WTC11 (cell line): ENCODE measurements around the gene C9. TPM values are rescaled to one million over a fixed set of nuclear protein-coding genes. Genes with fewer than 3 reads are reported as not detected.

Experiments
- ATAC-seq: fragments of 200-7000 bp; cut with Tn5 transposase; 2 replicates; pipeline ENCODE4 v1.10.0; 2021; ENCODE audit warnings: mild to moderate bottlenecking, moderate library complexity
- CTCF ChIA-PET: fragments of 300-600 bp; sonication (Branson Sonifier 250); formaldehyde crosslinking; loops from one replicate; lab custom pipeline; 2021; ENCODE audit warnings: antibody characterized with exemption; lab: Charles Lee
- POLR2A ChIA-PET: fragments of 350-600 bp; sonication (Branson Sonifier 250); formaldehyde crosslinking; loops from one replicate; lab custom pipeline; 2021; ENCODE audit warnings: antibody characterized with exemption; lab: Charles Lee
- DNase-seq: peaks from one replicate; pipeline ENCODE4 v3.0.0; 2021; ENCODE audit warnings: low spot score
- H3K27ac Mint-ChIP-seq: 2 replicates; pipeline ENCODE4 v1.8.0; 2021; ENCODE audit warnings: mixed read lengths
- H3K27me3 Mint-ChIP-seq: 2 replicates; pipeline ENCODE4 v1.8.0; 2021; ENCODE audit warnings: low read depth, mild to moderate bottlenecking, moderate library complexity, mixed read lengths
- H3K36me3 Mint-ChIP-seq: 2 replicates; pipeline ENCODE4 v1.8.0; 2021; ENCODE audit warnings: mixed read lengths
- H3K4me1 Mint-ChIP-seq: 2 replicates; pipeline ENCODE4 v1.8.0; 2022; ENCODE audit warnings: mixed read lengths
- H3K4me3 Mint-ChIP-seq: 2 replicates; pipeline ENCODE4 v1.8.0; 2021; ENCODE audit warnings: mild to moderate bottlenecking, moderate library complexity, mixed read lengths
- H3K9me3 Mint-ChIP-seq: 2 replicates; pipeline ENCODE4 v1.8.0; 2021; ENCODE audit warnings: mixed read lengths
- ATF1 ChIP-seq: sonication (generic); formaldehyde crosslinking; IDR thresholded peaks from 2 replicates; pipeline ENCODE4 v1.8.1; 2023; ENCODE audit warnings: mild to moderate bottlenecking, moderate library complexity, missing genetic modification reagents
- ATF3 ChIP-seq: sonication (generic); formaldehyde crosslinking; conservative IDR thresholded peaks from 2 replicates; pipeline ENCODE4 v1.8.1; 2022; ENCODE audit warnings: mild to moderate bottlenecking, missing genetic modification reagents
- ATF6 ChIP-seq: sonication (generic); formaldehyde crosslinking; IDR thresholded peaks from 2 replicates; pipeline ENCODE4 v1.8.1; 2023; ENCODE audit warnings: mild to moderate bottlenecking, missing genetic modification reagents
- CBFB ChIP-seq: sonication (generic); formaldehyde crosslinking; IDR thresholded peaks from 2 replicates; pipeline ENCODE4 v1.8.1; 2022; ENCODE audit warnings: mild to moderate bottlenecking, low read depth, missing genetic modification reagents
- ESRRA ChIP-seq: sonication (generic); formaldehyde crosslinking; IDR thresholded peaks from 2 replicates; pipeline ENCODE4 v1.8.1; 2022; ENCODE audit warnings: mild to moderate bottlenecking, missing genetic modification reagents, borderline replicate concordance
- ETV6 ChIP-seq: sonication (generic); formaldehyde crosslinking; IDR thresholded peaks from 2 replicates; pipeline ENCODE4 v1.8.1; 2022; ENCODE audit warnings: mild to moderate bottlenecking, missing genetic modification reagents
- HMGA2 ChIP-seq: fragments of 250-450 bp; sonication (Bioruptor Pico); IDR thresholded peaks from 2 replicates; pipeline ENCODE4 v1.4.0; 2021; ENCODE audit warnings: mild to moderate bottlenecking, moderate library complexity
- JAZF1 ChIP-seq: fragments of 250-450 bp; sonication (Bioruptor Pico); IDR thresholded peaks from 2 replicates; pipeline ENCODE4 v1.9.0; 2021; ENCODE audit warnings: moderate library complexity, mild to moderate bottlenecking, inconsistent platforms
- JUN ChIP-seq: sonication (generic); formaldehyde crosslinking; IDR thresholded peaks from 2 replicates; pipeline ENCODE4 v1.8.0; 2023; ENCODE audit warnings: mild to moderate bottlenecking, missing genetic modification reagents
- MXD4 ChIP-seq: fragments of 250-450 bp; sonication (Bioruptor Pico); IDR thresholded peaks from 2 replicates; pipeline ENCODE4 v1.8.0; 2021; ENCODE audit warnings: mild to moderate bottlenecking, moderate library complexity, borderline replicate concordance
- NR1H2 ChIP-seq: sonication (generic); formaldehyde crosslinking; IDR thresholded peaks from 2 replicates; pipeline ENCODE4 v1.9.0; 2021; ENCODE audit warnings: mild to moderate bottlenecking, moderate library complexity, missing genetic modification reagents
- OVOL2 ChIP-seq: fragments of 250-450 bp; sonication (Bioruptor Pico); IDR thresholded peaks from 2 replicates; pipeline ENCODE4 v1.9.0; 2021; ENCODE audit warnings: mild to moderate bottlenecking, borderline replicate concordance
- RORB ChIP-seq: fragments of 250-450 bp; sonication (Bioruptor Pico); IDR thresholded peaks from 2 replicates; pipeline ENCODE4 v1.9.0; 2021; ENCODE audit warnings: mild to moderate bottlenecking
- STAT6 ChIP-seq: sonication (generic); formaldehyde crosslinking; conservative IDR thresholded peaks from 2 replicates; pipeline ENCODE4 v1.8.1; 2023; ENCODE audit warnings: mild to moderate bottlenecking, low read depth, missing genetic modification reagents, moderate library complexity
- ZNF138 ChIP-seq: sonication (generic); formaldehyde crosslinking; conservative IDR thresholded peaks from 2 replicates; pipeline ENCODE4 v1.8.1; 2022; ENCODE audit warnings: mild to moderate bottlenecking, moderate library complexity, missing genetic modification reagents
- ZNF232 ChIP-seq: sonication (generic); formaldehyde crosslinking; IDR thresholded peaks from 2 replicates; pipeline ENCODE4 v1.8.0; 2022; ENCODE audit warnings: mild to moderate bottlenecking, missing genetic modification reagents
- ZNF281 ChIP-seq: sonication (generic); formaldehyde crosslinking; IDR thresholded peaks from 2 replicates; pipeline ENCODE4 v1.8.0; 2023; ENCODE audit warnings: mild to moderate bottlenecking, missing genetic modification reagents
- ZNF671 ChIP-seq: fragments of 250-450 bp; sonication (Bioruptor Pico); IDR thresholded peaks from 2 replicates; pipeline ENCODE4 v1.8.0; 2021; ENCODE audit warnings: mild to moderate bottlenecking
- total RNA-seq: library from RNA; stranded (reverse); gene quantifications from 3 replicates; pipeline ENCODE4 v1.2.3, GENCODE V29; 2021
- TF ChIP-seq, protein P1 (sequence below): fragments of 250-450 bp; sonication (Bioruptor Pico); IDR thresholded peaks from 2 replicates; pipeline ENCODE4 v1.9.0; 2021; ENCODE audit warnings: mild to moderate bottlenecking
- TF ChIP-seq, protein P2 (sequence below): sonication (generic); formaldehyde crosslinking; IDR thresholded peaks from 2 replicates; pipeline ENCODE4 v1.8.0; 2023; ENCODE audit warnings: missing genetic modification reagents

Gene C9
- total RNA-seq, 1 experiment from 2014 or later, result 0.07 TPM

DNA sequence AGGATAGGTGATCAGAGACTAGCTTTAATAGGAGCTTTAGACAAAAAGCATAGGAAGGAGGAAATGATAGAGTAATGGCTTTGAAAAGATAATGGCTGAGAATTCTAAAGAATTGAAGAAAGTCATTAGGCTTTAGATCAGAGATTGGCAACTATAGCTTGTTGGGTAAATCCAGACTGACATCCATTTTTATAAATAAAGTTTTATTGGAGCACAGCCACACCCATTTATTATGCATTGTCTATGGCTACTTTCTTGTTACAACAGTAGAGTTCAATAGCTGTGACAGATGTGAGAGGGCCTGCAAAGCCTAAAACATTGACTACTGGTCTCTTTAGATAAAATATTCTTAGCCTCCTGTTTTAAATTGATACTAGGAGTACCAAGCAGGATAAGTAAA is 104.2 kb downstream of the C9 start:
- Mint-ChIP-seq H3K27me3 (no peaks in the 10 kb centered on the region), H3K4me1 (no peaks in the 10 kb centered on the region), H3K36me3 (no peaks in the 10 kb centered on the region), H3K27ac (no peak overlapping the region), H3K9me3 (0 out of 2 replicates have a peak, but pooled peaks cover 5% of the 10 kb centered on the region), H3K4me3 (no peak overlapping the region)
- no peak for TF ChIP-seq JUN (CRISPR knock-in tag)
- TF ChIP-seq MXD4, result no peak
- no peak for TF ChIP-seq ZNF232 (CRISPR knock-in tag)
- ChIA-PET POLR2A (no interaction called here), CTCF (no interaction called here)
- no peak for ATAC-seq
- no peak for DNase-seq

GRCh38 chr5:39257554-39257953 is 106.7 kb downstream of the C9 start:
- H3K36me3 Mint-ChIP-seq, result no peaks in the 10 kb centered on the region
- no peaks in the 10 kb centered on the region for H3K4me1 Mint-ChIP-seq
- no peak overlapping the region for H3K27ac Mint-ChIP-seq
- no peak for DNase-seq
- H3K9me3 Mint-ChIP-seq, result no peaks in the 10 kb centered on the region
- ChIA-PET POLR2A (no interaction called here), CTCF (no interaction called here)
- ATAC-seq, result no peak
- H3K27me3 Mint-ChIP-seq, result no peaks in the 10 kb centered on the region
- TF ChIP-seq CBFB (CRISPR knock-in tag) (no peak), NR1H2 (no peak), ZNF281 (CRISPR knock-in tag) (no peak), ZNF138 (CRISPR knock-in tag) (no peak)
- H3K4me3 Mint-ChIP-seq, result no peak overlapping the region

GRCh38 chr5:39256477-39257235 is 107.6 kb downstream of the C9 start:
- ATAC-seq, result no peak

More at GRCh38 chr5:39256477-39257235, 107.6 kb downstream of the C9 start:
- TF ChIP-seq ETV6, result no peak
- no peak for TF ChIP-seq RORB (CRISPR knock-in tag)
- TF ChIP-seq STAT6 (CRISPR knock-in tag), result no peak
- no peak for TF ChIP-seq OVOL2
- TF ChIP-seq, protein P1, sequence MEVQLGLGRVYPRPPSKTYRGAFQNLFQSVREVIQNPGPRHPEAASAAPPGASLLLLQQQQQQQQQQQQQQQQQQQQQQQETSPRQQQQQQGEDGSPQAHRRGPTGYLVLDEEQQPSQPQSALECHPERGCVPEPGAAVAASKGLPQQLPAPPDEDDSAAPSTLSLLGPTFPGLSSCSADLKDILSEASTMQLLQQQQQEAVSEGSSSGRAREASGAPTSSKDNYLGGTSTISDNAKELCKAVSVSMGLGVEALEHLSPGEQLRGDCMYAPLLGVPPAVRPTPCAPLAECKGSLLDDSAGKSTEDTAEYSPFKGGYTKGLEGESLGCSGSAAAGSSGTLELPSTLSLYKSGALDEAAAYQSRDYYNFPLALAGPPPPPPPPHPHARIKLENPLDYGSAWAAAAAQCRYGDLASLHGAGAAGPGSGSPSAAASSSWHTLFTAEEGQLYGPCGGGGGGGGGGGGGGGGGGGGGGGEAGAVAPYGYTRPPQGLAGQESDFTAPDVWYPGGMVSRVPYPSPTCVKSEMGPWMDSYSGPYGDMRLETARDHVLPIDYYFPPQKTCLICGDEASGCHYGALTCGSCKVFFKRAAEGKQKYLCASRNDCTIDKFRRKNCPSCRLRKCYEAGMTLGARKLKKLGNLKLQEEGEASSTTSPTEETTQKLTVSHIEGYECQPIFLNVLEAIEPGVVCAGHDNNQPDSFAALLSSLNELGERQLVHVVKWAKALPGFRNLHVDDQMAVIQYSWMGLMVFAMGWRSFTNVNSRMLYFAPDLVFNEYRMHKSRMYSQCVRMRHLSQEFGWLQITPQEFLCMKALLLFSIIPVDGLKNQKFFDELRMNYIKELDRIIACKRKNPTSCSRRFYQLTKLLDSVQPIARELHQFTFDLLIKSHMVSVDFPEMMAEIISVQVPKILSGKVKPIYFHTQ (CRISPR knock-in tag), result no peak
- TF ChIP-seq ATF6 (CRISPR knock-in tag), result no peak
- no peak for TF ChIP-seq HMGA2 (CRISPR knock-in tag)
- TF ChIP-seq, protein P2, sequence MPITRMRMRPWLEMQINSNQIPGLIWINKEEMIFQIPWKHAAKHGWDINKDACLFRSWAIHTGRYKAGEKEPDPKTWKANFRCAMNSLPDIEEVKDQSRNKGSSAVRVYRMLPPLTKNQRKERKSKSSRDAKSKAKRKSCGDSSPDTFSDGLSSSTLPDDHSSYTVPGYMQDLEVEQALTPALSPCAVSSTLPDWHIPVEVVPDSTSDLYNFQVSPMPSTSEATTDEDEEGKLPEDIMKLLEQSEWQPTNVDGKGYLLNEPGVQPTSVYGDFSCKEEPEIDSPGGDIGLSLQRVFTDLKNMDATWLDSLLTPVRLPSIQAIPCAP, result no peak
- no peak for TF ChIP-seq ZNF671 (CRISPR knock-in tag)
- TF ChIP-seq ATF3, result no peak
- no peak for TF ChIP-seq ATF1 (CRISPR knock-in tag)
- TF ChIP-seq JAZF1 (CRISPR knock-in tag), result no peak
- no peak for TF ChIP-seq ESRRA (CRISPR knock-in tag)
- no peak overlapping the region for H3K4me3 Mint-ChIP-seq
- H3K27ac Mint-ChIP-seq, result no peak overlapping the region
- DNase-seq, result no peak
- H3K9me3 Mint-ChIP-seq, result no peaks in the 10 kb centered on the region
- H3K27me3 Mint-ChIP-seq, result no peaks in the 10 kb centered on the region
- H3K4me1 Mint-ChIP-seq, result no peaks in the 10 kb centered on the region
- no peaks in the 10 kb centered on the region for H3K36me3 Mint-ChIP-seq
- CTCF ChIA-PET, result no interaction called here
- POLR2A ChIA-PET, result no interaction called here
